ENCODE results near the gene TNNI2.

The TNNI2 gene

DNA sequence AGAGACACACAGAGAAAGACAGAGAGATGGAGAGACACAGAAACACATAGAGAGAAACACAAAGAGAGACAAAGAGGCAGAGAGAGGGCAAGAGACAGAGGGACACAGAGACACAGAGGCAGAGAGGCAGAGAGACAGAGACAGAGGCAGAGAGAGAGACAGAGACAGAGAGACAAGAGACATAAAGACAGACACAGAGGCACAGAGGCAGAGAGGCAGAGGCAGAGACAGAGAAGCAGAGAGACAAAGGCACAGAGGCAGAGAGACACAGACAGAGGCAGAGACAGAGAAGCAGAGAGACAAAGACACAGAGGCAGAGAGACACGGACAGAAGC lies 6.3 kb downstream of the TNNI2 start:
- TF ChIP-seq CTCF (IDR thresholded peaks at IDR 0.05): no peak
- Histone ChIP-seq H3K4me3 (no peak overlapping the region), H3K27ac (no peak overlapping the region)
- no peak for DNase-seq (ENCODE audit: low spot score)

DNA sequence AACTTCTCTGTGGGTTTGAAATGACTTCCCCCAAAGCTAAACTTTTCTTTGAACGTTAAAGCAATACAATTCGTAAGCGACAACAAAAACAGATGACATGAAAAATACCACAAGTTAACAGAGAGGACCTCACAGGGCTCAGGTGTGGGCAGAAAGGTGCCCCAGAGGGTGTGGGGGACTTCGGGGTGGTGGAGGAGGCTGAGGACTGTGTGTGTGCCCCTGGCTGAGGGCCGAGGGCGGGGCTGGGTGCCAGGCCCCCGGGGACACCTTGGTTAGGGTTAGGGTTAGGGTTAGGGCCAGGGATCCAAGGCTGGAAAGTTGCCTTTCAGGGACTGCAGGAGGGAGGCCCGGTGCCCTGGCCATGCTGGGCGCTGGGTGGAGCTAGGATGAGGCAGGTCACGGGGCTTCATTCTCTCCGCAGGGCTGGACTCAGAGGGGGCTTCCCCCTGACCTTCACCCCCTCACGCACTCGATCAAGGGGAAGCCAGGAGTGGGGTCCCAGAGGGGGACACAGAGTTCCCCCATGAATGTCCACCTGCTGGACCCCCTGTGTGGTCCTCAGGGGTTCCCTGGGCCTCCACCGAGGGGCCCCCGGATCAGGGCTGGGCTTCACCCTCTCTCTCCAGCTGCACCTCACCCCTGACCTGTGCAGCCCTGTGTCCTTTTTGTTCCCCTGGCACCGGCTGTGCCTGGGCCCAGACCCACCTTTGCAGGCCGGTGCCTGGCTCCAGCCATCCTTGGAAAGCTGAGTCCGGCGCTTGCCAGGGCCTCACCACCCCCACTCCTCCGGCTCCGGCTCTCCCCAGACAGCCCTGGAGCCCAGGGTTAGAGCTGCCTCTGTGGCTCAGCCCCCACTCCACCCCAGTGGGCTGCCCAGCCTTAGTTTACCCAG lies 7.0 kb downstream of the TNNI2 start:
- no peak for DNase-seq (ENCODE audit: low spot score)
- TF ChIP-seq CTCF (IDR thresholded peaks at IDR 0.05): no peak
- Histone ChIP-seq H3K27ac (no peak overlapping the region), H3K4me3 (no peak overlapping the region)

GRCh38 chr11:1846453-1846932 lies 7.7 kb downstream of the TNNI2 start:
- DNase-seq (ENCODE audit: low spot score): no peak
- no peak overlapping the region for H3K27ac ChIP-seq
- no peak overlapping the region for H3K4me3 ChIP-seq
- TF ChIP-seq CTCF (IDR thresholded peaks at IDR 0.05): no peak

- no peak for TF ChIP-seq CTCF (IDR thresholded peaks at IDR 0.05)
- Histone ChIP-seq H3K27ac (no peak overlapping the region), H3K4me3 (no peak overlapping the region)
- DNase-seq (ENCODE audit: low spot score): no peak
These were observed 8.4 kb downstream of the TNNI2 start for GRCh38 chr11:1847006-1847735.

DNA sequence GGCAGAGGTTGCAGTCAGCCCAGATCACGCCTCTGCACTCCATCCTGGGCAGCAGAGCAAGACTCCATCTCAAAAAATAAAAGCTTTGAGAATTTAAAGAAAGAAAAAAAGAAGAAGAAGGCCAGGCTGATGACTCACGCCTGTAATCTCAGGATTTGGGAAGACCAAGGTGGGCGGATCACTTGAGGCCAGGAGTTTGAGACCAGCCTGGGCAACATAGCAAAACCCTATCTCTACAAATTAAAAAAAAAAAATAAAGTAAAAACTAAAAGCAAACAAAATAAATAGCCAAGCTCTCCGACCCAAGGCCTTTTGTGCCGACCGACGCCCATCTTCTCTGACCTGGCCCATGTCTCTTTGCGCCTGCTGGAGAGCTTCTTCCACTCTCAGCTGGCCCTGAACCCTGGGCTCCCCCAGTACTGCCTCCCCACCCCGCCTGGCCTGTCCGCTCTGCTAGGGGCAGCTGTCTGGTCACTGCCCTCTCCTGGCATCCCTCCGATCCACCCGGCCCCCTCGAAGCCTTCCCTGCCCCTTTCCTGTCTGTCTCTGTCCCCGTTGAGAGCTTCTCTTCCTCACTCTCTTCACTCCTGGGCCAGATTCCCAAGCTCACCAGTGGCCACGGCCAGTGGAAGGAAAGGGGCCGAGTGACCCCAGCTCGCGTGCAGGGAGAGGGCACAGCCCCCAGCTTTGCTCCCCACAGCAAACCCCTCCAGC lies 9.3 kb downstream of the TNNI2 start:
- Histone ChIP-seq H3K27ac (no peak overlapping the region), H3K4me3 (no peak overlapping the region)
- no peak for TF ChIP-seq CTCF (IDR thresholded peaks at IDR 0.05)
- DNase-seq (ENCODE audit: low spot score): no peak

GRCh38 chr11:1848640-1849430 lies 10.1 kb downstream of the TNNI2 start:
- no peak for DNase-seq (ENCODE audit: low spot score)
- TF ChIP-seq CTCF (IDR thresholded peaks at IDR 0.05): no peak
- Histone ChIP-seq H3K4me3 (no peak overlapping the region), H3K27ac (no peak overlapping the region)

Data from coronary artery (tissue), 2 donors.